ENCODE measurements around the gene ARL15.

DNA sequence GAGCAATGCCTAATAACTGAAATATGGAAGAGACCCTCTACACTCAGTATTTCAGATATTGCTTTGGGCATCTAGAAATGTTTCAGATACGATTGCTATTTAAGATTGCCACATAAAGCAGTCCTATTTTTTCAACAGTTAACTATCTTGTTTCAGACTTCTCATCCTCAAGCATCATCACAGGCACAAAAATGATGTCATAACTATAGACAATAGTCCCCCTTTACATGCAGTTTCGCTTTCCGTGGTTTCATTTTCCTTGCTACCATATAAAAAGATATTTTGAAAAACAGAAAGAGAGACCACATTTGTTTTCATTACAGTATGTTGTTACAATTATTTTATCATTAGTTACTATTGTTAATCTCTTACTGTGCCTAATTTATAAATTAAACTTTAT, 402.5 kb downstream of the ARL15 start:
- TF ChIP-seq, protein P1, sequence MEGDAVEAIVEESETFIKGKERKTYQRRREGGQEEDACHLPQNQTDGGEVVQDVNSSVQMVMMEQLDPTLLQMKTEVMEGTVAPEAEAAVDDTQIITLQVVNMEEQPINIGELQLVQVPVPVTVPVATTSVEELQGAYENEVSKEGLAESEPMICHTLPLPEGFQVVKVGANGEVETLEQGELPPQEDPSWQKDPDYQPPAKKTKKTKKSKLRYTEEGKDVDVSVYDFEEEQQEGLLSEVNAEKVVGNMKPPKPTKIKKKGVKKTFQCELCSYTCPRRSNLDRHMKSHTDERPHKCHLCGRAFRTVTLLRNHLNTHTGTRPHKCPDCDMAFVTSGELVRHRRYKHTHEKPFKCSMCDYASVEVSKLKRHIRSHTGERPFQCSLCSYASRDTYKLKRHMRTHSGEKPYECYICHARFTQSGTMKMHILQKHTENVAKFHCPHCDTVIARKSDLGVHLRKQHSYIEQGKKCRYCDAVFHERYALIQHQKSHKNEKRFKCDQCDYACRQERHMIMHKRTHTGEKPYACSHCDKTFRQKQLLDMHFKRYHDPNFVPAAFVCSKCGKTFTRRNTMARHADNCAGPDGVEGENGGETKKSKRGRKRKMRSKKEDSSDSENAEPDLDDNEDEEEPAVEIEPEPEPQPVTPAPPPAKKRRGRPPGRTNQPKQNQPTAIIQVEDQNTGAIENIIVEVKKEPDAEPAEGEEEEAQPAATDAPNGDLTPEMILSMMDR (IDR thresholded peaks at IDR 0.05): no peak
- no peak for TF ChIP-seq POLR2AphosphoS5 (IDR thresholded peaks at IDR 0.05; ENCODE audit: low read depth, low read length)
- TF ChIP-seq FOSL2 (IDR thresholded peaks at IDR 0.05; ENCODE audit: borderline replicate concordance, low read depth): no peak
- no peak for TF ChIP-seq RFX5 (IDR thresholded peaks at IDR 0.05; ENCODE audit: low read length)
- TF ChIP-seq, protein P2, sequence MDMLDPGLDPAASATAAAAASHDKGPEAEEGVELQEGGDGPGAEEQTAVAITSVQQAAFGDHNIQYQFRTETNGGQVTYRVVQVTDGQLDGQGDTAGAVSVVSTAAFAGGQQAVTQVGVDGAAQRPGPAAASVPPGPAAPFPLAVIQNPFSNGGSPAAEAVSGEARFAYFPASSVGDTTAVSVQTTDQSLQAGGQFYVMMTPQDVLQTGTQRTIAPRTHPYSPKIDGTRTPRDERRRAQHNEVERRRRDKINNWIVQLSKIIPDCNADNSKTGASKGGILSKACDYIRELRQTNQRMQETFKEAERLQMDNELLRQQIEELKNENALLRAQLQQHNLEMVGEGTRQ (IDR thresholded peaks at IDR 0.05; ENCODE audit: borderline replicate concordance, low read depth, low read length): no peak
- no peak for TF ChIP-seq NFIC (IDR thresholded peaks at IDR 0.05; ENCODE audit: borderline replicate concordance)
- no peak for TF ChIP-seq YY1 (IDR thresholded peaks at IDR 0.05; ENCODE audit: low read depth)
- TF ChIP-seq, protein P3, sequence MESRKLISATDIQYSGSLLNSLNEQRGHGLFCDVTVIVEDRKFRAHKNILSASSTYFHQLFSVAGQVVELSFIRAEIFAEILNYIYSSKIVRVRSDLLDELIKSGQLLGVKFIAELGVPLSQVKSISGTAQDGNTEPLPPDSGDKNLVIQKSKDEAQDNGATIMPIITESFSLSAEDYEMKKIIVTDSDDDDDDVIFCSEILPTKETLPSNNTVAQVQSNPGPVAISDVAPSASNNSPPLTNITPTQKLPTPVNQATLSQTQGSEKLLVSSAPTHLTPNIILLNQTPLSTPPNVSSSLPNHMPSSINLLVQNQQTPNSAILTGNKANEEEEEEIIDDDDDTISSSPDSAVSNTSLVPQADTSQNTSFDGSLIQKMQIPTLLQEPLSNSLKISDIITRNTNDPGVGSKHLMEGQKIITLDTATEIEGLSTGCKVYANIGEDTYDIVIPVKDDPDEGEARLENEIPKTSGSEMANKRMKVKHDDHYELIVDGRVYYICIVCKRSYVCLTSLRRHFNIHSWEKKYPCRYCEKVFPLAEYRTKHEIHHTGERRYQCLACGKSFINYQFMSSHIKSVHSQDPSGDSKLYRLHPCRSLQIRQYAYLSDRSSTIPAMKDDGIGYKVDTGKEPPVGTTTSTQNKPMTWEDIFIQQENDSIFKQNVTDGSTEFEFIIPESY (IDR thresholded peaks at IDR 0.05; ENCODE audit: borderline replicate concordance, low read depth): no peak
- TF ChIP-seq, protein P4, sequence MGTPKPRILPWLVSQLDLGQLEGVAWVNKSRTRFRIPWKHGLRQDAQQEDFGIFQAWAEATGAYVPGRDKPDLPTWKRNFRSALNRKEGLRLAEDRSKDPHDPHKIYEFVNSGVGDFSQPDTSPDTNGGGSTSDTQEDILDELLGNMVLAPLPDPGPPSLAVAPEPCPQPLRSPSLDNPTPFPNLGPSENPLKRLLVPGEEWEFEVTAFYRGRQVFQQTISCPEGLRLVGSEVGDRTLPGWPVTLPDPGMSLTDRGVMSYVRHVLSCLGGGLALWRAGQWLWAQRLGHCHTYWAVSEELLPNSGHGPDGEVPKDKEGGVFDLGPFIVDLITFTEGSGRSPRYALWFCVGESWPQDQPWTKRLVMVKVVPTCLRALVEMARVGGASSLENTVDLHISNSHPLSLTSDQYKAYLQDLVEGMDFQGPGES (IDR thresholded peaks at IDR 0.05; ENCODE audit: low read depth, low read length): no peak
- no peak for TF ChIP-seq MXI1 (IDR thresholded peaks at IDR 0.05; ENCODE audit: low read depth, low read length)
- TF ChIP-seq TAF1 (IDR thresholded peaks at IDR 0.05; ENCODE audit: borderline replicate concordance, low read depth, low read length): no peak

Data from SK-N-SH (cell line).